Measurements from ENCODE around the gene UGP2.
A peak's percentile ranks its signal among the peaks of the same experiment; 100 is the strongest.
"Not testable (repeated sequence)": the region's sequence is repeated elsewhere in the genome, so short reads cannot be mapped to it uniquely, and the experiment has no call there.

UGP2 gene

DNA sequence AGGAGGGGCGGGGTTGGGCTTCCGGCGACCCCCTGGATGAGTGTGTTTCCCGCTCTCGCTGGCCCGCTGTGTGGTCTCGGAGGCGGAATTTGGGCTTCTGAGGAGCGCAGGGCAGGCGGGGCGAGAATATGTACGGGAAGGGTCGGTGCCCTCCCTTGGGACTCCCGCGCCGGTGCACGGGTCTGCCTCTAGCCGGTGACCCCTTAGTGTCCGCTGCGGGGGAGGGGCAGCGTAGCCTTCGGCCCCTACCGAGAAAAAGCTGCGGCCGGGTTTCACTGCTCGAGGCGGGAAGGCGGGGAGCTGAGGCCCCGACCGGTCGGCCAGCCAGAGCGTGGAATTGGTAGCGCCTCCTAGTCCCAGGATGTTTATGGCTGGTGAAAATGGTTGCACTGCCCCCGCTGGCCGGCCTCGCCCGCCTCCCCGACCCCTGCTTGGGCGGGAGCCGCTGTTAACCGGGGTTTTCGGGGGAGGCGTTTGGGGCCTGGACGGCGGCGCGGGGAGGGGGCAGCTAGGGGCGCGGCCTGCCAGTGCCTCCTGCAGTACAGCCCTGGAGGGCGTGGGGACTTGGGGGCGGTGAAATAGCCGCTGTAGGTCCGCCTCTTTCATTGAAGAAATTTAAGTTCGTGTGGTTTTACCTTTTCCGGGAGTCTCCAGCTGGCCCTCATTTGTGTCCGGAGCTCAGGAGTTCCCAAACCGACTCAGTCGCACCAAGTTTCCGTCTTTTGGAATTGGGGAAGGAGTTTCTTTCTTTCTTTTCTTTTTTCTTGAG is at the start of gene UGP2:
TSS of gene UGP2 (plus strand) at position 643 of the 769 bp plus-strand sequence. CDS start 290 bp downstream, outside the sequence.
- peak; percentile 64 for DNase-seq (ENCODE audit: low read depth)

DNA sequence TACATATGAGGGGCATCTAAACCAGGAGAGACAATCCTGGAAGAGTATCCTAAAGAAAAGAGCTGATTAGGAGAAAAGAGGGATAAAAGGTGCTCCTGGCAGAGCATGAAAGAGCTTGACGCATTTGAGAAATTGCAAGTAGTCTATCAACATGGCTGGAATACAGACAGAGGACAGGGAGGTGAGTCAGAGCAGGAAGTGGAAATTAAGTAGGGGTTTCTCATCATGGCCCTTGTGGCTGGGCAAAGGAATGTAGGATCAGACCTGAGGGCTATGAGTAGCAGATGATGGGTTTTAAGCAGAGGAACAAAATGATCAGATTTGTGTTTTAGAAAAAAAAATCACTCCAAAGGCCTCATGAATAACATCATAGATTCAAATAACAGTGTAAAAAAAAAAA is 49.2 kb upstream of the UGP2 start:
- no peak for DNase-seq (ENCODE audit: low read depth)

DNA sequence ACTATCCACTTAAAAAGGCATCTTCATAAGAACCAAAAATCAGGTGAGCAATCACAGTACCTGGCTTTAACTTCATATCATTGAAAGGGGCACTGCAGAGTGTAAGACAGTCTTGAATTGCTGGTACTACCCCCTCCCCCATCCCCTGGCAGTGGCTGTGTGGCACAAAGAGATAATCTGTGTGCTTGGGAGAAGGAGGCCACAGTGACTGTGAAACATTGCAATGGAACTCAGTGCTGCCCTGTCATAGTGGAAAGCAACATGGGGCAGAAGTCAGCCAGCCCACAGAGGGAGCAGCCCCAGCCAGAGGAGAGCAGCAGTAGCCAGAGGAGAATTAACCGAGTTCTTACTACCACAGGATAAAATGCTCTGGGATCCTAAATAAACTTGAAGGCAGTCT is 45.3 kb upstream of the UGP2 start:
- no peak for DNase-seq (ENCODE audit: low read depth)

DNA sequence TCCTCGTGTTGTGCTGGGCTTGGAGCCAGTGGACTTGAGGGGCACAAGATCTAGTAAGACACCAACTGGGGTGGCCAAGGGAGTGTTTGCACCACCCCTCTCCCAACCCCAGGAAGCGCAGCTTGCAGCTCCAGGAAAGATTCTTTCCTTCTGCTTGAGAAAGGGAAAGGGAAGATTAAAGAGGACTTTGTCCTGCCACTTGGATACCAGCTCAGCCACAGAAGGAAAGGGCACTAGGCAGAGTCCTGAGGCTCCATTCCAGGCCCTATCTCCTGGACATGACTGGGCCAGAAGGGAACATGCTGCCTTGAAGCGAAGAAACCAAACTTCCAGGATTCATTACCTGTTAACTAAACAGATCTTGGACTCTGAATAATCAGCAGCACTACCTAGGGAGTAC is 44.9 kb upstream of the UGP2 start:
- no peak for DNase-seq (ENCODE audit: low read depth)

DNA sequence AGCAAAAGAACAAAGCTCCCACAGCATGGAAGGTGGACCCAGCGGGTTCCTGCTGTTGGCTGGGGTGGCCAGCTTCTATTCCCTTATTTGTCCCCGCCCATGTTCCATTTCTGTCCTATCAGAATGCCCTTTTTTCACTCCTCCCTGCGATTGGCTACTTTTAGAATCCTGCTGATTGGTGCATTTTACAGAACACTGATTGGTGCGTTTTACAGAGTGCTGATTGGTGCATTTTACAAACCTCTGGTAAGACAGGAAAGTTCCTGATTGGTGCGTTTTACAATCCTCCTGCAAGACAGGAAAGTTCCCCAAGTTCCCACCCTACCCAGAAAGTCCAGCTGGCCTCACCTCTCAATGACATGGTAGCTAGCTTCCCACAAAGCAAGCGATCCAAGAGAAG is 40.2 kb upstream of the UGP2 start:
- DNase-seq (ENCODE audit: low read depth), result no peak

DNA sequence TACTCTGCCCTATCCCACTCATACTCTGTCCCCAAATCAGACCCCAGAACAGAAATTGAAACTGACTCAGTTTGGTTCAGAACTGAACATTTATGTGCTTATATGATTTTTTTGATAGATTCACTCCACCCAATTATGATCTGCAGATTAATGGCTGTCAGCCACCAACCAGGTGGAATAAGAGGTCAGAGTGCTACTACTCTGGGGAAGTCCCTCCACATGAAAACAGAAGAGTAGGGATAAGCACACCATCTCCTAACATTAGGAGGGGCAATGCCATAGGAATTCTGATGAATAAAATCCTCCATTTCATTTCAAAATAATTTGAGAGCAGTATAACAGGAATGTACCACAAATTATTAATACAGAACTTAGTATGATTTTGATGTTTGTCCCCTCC is 36.3 kb upstream of the UGP2 start:
- no peak for DNase-seq (ENCODE audit: low read depth)

DNA sequence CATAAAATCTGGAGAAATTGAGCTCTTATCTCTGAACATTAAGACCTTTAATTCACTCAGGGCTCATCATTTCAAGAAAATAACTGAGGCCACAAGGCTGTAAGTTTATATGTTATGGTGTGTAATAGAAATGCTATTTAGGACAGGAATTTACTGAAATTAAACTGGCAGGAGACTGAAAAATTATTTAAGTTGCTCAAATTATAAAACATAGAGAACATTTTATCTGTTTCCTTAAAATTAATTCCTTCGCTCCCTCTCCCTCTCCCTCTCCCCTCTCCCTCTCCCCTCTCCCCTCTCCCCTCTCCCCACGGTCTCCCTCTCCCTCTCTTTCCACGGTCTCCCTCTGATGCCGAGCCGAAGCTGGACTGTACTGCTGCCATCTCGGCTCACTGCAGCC is 33.7 kb upstream of the UGP2 start:
- DNase-seq (ENCODE audit: low read depth), result not testable (repeated sequence)

GRCh38 chr2:63808911-63809310 is 32.8 kb upstream of the UGP2 start:
- not testable (repeated sequence) for DNase-seq (ENCODE audit: low read depth)

GRCh38 chr2:63811063-63811462 is 30.6 kb upstream of the UGP2 start:
- no peak for DNase-seq (ENCODE audit: low read depth)

- DNase-seq (ENCODE audit: low read depth), result not testable (repeated sequence)
Observed at GRCh38 chr2:63811870-63812269, 29.8 kb upstream of the UGP2 start.

DNA sequence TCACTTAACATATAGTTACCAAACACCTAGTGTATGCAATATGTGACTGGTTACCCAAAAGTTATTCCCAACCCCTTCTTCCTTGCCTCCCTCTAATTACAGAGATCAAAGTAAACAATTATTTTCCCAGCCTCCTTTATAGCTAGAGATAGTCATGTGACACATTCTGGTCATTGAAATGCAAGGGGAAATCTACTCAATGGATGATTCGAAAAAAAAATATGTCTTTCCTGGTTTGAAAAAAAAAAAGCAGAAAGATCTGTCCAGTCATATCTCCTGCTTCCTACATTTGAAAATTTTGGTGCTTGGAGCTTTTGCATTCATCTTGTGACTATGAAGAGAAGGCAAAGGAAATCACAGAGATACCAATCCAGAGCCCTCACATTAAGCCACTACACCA is 27.6 kb upstream of the UGP2 start:
- no peak for DNase-seq (ENCODE audit: low read depth)

DNA sequence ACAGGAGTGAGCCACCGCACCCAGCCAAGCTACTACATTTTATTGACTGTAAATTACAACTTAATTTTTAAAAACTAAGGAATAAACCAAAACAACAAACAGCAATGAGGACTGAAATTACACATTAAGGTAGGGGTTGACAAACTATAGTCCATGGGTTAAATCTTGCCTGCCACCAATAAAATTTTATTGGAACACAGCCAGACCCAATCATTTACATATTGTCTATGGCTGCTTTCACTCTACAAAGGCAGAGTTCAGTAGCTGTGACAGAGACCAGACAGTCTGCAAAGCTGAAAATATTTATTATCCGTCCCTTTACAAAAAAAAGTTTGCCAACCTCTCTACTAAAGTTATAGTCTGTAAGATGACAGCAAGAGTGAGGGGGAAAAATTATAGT is 24.3 kb upstream of the UGP2 start:
- no peak for DNase-seq (ENCODE audit: low read depth)

DNA sequence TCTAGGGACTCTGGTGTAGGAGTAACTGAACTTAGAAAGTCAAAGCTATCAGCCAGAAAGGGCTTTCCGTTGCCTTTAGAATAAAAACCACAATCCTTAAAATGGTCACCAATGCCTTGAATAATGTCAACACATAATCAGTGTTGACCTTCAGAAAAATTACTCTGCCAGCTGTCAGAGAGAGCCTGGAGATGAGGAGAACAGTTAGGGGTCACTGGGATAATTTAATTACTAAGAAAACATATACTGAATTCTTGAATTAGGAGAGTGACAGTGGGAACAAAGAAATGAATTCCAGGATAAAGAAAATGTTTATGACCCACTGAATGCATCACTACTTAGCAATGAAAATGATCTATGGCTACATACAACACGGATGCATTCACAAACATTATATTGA is 23.4 kb upstream of the UGP2 start:
- no peak for DNase-seq (ENCODE audit: low read depth)

- DNase-seq (ENCODE audit: low read depth), result no peak
Observed at GRCh38 chr2:63819256-63819655, 22.4 kb upstream of the UGP2 start.

- DNase-seq (ENCODE audit: low read depth), result no peak
Observed at GRCh38 chr2:63819765-63820717, 21.7 kb upstream of the UGP2 start.

DNA sequence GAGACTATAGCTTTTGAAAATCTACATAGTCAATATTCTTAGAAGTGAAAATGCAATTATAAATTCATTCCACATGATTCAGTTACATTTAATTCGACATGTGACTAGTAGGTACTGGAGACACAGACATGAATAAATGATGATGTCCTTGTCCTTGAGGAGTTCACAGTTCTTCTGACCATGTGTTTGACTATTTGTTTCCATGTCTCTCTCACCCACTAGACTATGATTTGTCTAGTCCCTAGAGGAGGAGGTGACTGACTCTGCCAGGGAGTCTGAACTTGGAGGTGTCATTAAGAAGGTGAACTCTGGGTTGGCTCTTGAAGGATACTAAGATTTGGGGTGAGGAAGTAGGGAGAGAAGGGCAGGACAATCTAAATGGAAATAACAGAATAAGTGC is 20.7 kb upstream of the UGP2 start:
- no peak for DNase-seq (ENCODE audit: low read depth)

DNA sequence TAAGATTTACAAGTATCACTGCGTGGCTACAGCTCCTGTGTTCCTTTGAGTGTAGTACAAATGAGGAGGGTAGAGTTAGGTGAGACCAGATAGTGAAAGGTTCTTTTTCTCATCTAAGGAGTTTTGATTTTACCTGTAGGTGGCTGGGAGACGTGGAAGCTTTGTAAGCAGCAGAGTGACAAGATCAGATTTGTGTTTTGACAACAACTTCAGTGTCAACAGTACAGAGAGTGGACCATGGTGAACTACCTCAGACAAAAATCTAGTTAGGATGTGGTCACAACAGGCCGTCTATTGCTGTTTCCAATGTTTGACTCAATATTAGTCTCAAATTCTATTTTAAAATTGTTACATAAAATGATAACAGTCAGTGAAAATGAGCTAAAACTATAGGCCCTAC is 20.3 kb upstream of the UGP2 start:
- DNase-seq (ENCODE audit: low read depth), result no peak

- no peak for DNase-seq (ENCODE audit: low read depth)
Observed at GRCh38 chr2:63822478-63822877, 19.2 kb upstream of the UGP2 start.

GRCh38 chr2:63827749-63828148 is 13.9 kb upstream of the UGP2 start:
- no peak for DNase-seq (ENCODE audit: low read depth)

DNA sequence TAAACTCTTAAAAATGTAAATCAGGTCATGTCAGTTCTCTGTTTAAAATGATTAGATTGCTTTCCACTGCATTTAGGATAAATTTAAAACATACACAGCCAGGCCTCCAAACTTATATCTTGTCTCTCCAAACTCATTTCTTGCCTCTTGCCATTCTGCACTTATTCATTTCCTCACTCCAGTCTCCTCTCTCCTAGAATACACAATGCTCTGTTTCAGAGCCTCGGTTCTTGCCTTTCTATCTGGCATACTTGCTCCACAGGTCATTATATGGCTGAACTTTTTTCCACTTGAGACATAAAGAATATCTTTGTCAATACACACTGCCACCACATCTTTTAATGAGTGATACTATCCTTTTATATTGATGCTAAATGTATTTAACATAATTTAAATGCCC is 10.5 kb upstream of the UGP2 start:
- DNase-seq (ENCODE audit: low read depth), result no peak

- no peak for DNase-seq (ENCODE audit: low read depth)
Observed at GRCh38 chr2:63834401-63834800, 7.3 kb upstream of the UGP2 start.

- no peak for DNase-seq (ENCODE audit: low read depth)
Observed at GRCh38 chr2:63837036-63837594, 4.6 kb upstream of the UGP2 start.
